Measurements from ENCODE around the gene ENPP1. TPM values are rescaled to one million over a fixed set of nuclear protein-coding genes. Genes with fewer than 3 reads are reported as not detected.
A peak's percentile ranks its signal among the peaks of the same experiment; 100 is the strongest.

Gene ENPP1
- total RNA-seq, 1 donor from 2014 or later: 34.8 TPM

GRCh38 chr6:131867744-131868143, 59.9 kb downstream of the ENPP1 start:
- Mint-ChIP-seq H3K4me3 (ENCODE audit: low read depth) (no peak overlapping the region), H3K9me3 (no peaks in the 10 kb centered on the region), H3K4me1 (ENCODE audit: low read depth) (peaks cover 4% of the 10 kb centered on the region), H3K36me3 (ENCODE audit: low read depth) (peaks cover 5% of the 10 kb centered on the region), H3K27me3 (ENCODE audit: low read depth) (peaks cover 2% of the 10 kb centered on the region), H3K27ac (no peak overlapping the region)
- intact Hi-C loops (cut with micrococcal nuclease): no loop called here
- DNase-seq (ENCODE audit: low spot score): no peak

- no peak for DNase-seq (ENCODE audit: low spot score)
Measured at GRCh38 chr6:131868836-131869235, 61.0 kb downstream of the ENPP1 start.

GRCh38 chr6:131875647-131876046, 67.8 kb downstream of the ENPP1 start:
- intact Hi-C loops (cut with micrococcal nuclease): no loop called here
- peaks cover 3% of the 10 kb centered on the region for H3K27me3 Mint-ChIP-seq (ENCODE audit: low read depth)
- DNase-seq (ENCODE audit: low spot score): no peak
- H3K27ac Mint-ChIP-seq: no peak overlapping the region
- H3K4me3 Mint-ChIP-seq (ENCODE audit: low read depth): no peak overlapping the region
- H3K36me3 Mint-ChIP-seq (ENCODE audit: low read depth): peaks cover 21% of the 10 kb centered on the region
- H3K9me3 Mint-ChIP-seq: no peaks in the 10 kb centered on the region
- H3K4me1 Mint-ChIP-seq (ENCODE audit: low read depth): peaks cover 2% of the 10 kb centered on the region

More at GRCh38 chr6:131868836-131869235, 61.0 kb downstream of the ENPP1 start:
- intact Hi-C loops (cut with micrococcal nuclease): no loop called here
- Mint-ChIP-seq H3K27me3 (ENCODE audit: low read depth) (peaks cover 1% of the 10 kb centered on the region), H3K4me1 (ENCODE audit: low read depth) (peaks cover 3% of the 10 kb centered on the region), H3K9me3 (no peaks in the 10 kb centered on the region), H3K4me3 (ENCODE audit: low read depth) (no peak overlapping the region), H3K27ac (no peak overlapping the region), H3K36me3 (ENCODE audit: low read depth) (peaks cover 2% of the 10 kb centered on the region)

GRCh38 chr6:131876545-131876944, 68.7 kb downstream of the ENPP1 start:
- Mint-ChIP-seq H3K4me3 (ENCODE audit: low read depth) (no peak overlapping the region), H3K9me3 (no peaks in the 10 kb centered on the region), H3K4me1 (ENCODE audit: low read depth) (peaks cover 3% of the 10 kb centered on the region), H3K27me3 (ENCODE audit: low read depth) (peaks cover 3% of the 10 kb centered on the region), H3K27ac (no peak overlapping the region), H3K36me3 (ENCODE audit: low read depth) (peaks cover 24% of the 10 kb centered on the region)
- intact Hi-C loops (cut with micrococcal nuclease): no loop called here
- DNase-seq (ENCODE audit: low spot score): no peak

- peaks cover 3% of the 10 kb centered on the region for H3K4me1 Mint-ChIP-seq (ENCODE audit: low read depth)
- no peaks in the 10 kb centered on the region for H3K9me3 Mint-ChIP-seq
- no peak overlapping the region for H3K4me3 Mint-ChIP-seq (ENCODE audit: low read depth)
- no peak for DNase-seq (ENCODE audit: low spot score)
- H3K36me3 Mint-ChIP-seq (ENCODE audit: low read depth): peaks cover 24% of the 10 kb centered on the region
- peaks cover 3% of the 10 kb centered on the region for H3K27me3 Mint-ChIP-seq (ENCODE audit: low read depth)
- H3K27ac Mint-ChIP-seq: no peak overlapping the region
- intact Hi-C loops (cut with micrococcal nuclease): no loop called here
Measured at GRCh38 chr6:131877999-131878789, 70.4 kb downstream of the ENPP1 start.

GRCh38 chr6:131883016-131883415, 75.2 kb downstream of the ENPP1 start:
- DNase-seq (ENCODE audit: low spot score): no peak
- Mint-ChIP-seq H3K27me3 (ENCODE audit: low read depth) (peaks cover 3% of the 10 kb centered on the region), H3K9me3 (no peaks in the 10 kb centered on the region), H3K4me1 (ENCODE audit: low read depth) (peaks cover 7% of the 10 kb centered on the region), H3K36me3 (ENCODE audit: low read depth) (peaks cover 23% of the 10 kb centered on the region), H3K27ac (no peak overlapping the region), H3K4me3 (ENCODE audit: low read depth) (no peak overlapping the region)
- intact Hi-C loops (cut with micrococcal nuclease): no loop called here

GRCh38 chr6:131885237-131885636, 77.4 kb downstream of the ENPP1 start:
- H3K4me1 Mint-ChIP-seq (ENCODE audit: low read depth): peaks cover 7% of the 10 kb centered on the region
- H3K36me3 Mint-ChIP-seq (ENCODE audit: low read depth): peaks cover 26% of the 10 kb centered on the region
- H3K4me3 Mint-ChIP-seq (ENCODE audit: low read depth): no peak overlapping the region
- H3K27ac Mint-ChIP-seq: no peak overlapping the region
- intact Hi-C loops (cut with micrococcal nuclease): no loop called here
- no peak for DNase-seq (ENCODE audit: low spot score)
- no peaks in the 10 kb centered on the region for H3K9me3 Mint-ChIP-seq
- no peaks in the 10 kb centered on the region for H3K27me3 Mint-ChIP-seq (ENCODE audit: low read depth)

- Mint-ChIP-seq H3K4me3 (ENCODE audit: low read depth) (no peak overlapping the region), H3K36me3 (ENCODE audit: low read depth) (peaks cover 25% of the 10 kb centered on the region), H3K27ac (no peak overlapping the region), H3K9me3 (no peaks in the 10 kb centered on the region), H3K27me3 (ENCODE audit: low read depth) (no peaks in the 10 kb centered on the region), H3K4me1 (ENCODE audit: low read depth) (peaks cover 4% of the 10 kb centered on the region)
- intact Hi-C loops (cut with micrococcal nuclease): no loop called here
- DNase-seq (ENCODE audit: low spot score): no peak
Measured at GRCh38 chr6:131886517-131886916, 78.7 kb downstream of the ENPP1 start.

GRCh38 chr6:131890091-131890490, 82.3 kb downstream of the ENPP1 start:
- H3K4me1 Mint-ChIP-seq (ENCODE audit: low read depth): peaks cover 16% of the 10 kb centered on the region
- DNase-seq (ENCODE audit: low spot score): no peak
- H3K4me3 Mint-ChIP-seq (ENCODE audit: low read depth): no peak overlapping the region
- H3K27ac Mint-ChIP-seq: no peak overlapping the region
- no peaks in the 10 kb centered on the region for H3K27me3 Mint-ChIP-seq (ENCODE audit: low read depth)
- intact Hi-C loops (cut with micrococcal nuclease): no loop called here
- H3K36me3 Mint-ChIP-seq (ENCODE audit: low read depth): peaks cover 28% of the 10 kb centered on the region
- no peaks in the 10 kb centered on the region for H3K9me3 Mint-ChIP-seq

GRCh38 chr6:131893198-131893597, 85.4 kb downstream of the ENPP1 start:
- Mint-ChIP-seq H3K27me3 (ENCODE audit: low read depth) (no peaks in the 10 kb centered on the region), H3K27ac (no peak overlapping the region), H3K4me1 (ENCODE audit: low read depth) (peaks cover 19% of the 10 kb centered on the region), H3K4me3 (ENCODE audit: low read depth) (no peak overlapping the region), H3K9me3 (peaks cover 9% of the 10 kb centered on the region), H3K36me3 (ENCODE audit: low read depth) (peaks cover 26% of the 10 kb centered on the region)
- no peak for DNase-seq (ENCODE audit: low spot score)
- intact Hi-C loops (cut with micrococcal nuclease): no loop called here

- intact Hi-C loops (cut with micrococcal nuclease): loop anchor here (1.0 kb wide), 2 partner anchors 16 to 209 kb away; no protein-coding TSS in a partner anchor
Measured at GRCh38 chr6:131894493-131895424, 86.9 kb downstream of the ENPP1 start.

GRCh38 chr6:131897050-131897435, 89.2 kb downstream of the ENPP1 start:
- H3K27ac Mint-ChIP-seq: no peak overlapping the region
- H3K36me3 Mint-ChIP-seq (ENCODE audit: low read depth): peaks cover 8% of the 10 kb centered on the region
- peaks cover 14% of the 10 kb centered on the region for H3K27me3 Mint-ChIP-seq (ENCODE audit: low read depth)
- H3K4me1 Mint-ChIP-seq (ENCODE audit: low read depth): peaks cover 23% of the 10 kb centered on the region
- intact Hi-C loops (cut with micrococcal nuclease): no loop called here
- H3K9me3 Mint-ChIP-seq: peaks cover 21% of the 10 kb centered on the region
- no peak overlapping the region for H3K4me3 Mint-ChIP-seq (ENCODE audit: low read depth)
- no peak for DNase-seq (ENCODE audit: low spot score)

More at GRCh38 chr6:131894493-131895424, 86.9 kb downstream of the ENPP1 start:
- Mint-ChIP-seq H3K4me1 (ENCODE audit: low read depth) (peaks cover 20% of the 10 kb centered on the region), H3K36me3 (ENCODE audit: low read depth) (peaks cover 14% of the 10 kb centered on the region), H3K27me3 (ENCODE audit: low read depth) (peaks cover 4% of the 10 kb centered on the region), H3K9me3 (peaks cover 21% of the 10 kb centered on the region), H3K27ac (peak overlapping the region; percentile 38), H3K4me3 (ENCODE audit: low read depth) (no peak overlapping the region)
- peak; percentile 16 for DNase-seq (ENCODE audit: low spot score)

GRCh38 chr6:131897621-131898020, 89.8 kb downstream of the ENPP1 start:
- Mint-ChIP-seq H3K9me3 (peaks cover 21% of the 10 kb centered on the region), H3K36me3 (ENCODE audit: low read depth) (peaks cover 7% of the 10 kb centered on the region), H3K27me3 (ENCODE audit: low read depth) (peaks cover 16% of the 10 kb centered on the region)

More at GRCh38 chr6:131897621-131898020, 89.8 kb downstream of the ENPP1 start:
- no peak overlapping the region for H3K27ac Mint-ChIP-seq
- no peak for DNase-seq (ENCODE audit: low spot score)
- H3K4me1 Mint-ChIP-seq (ENCODE audit: low read depth): peaks cover 23% of the 10 kb centered on the region
- intact Hi-C loops (cut with micrococcal nuclease): no loop called here
- H3K4me3 Mint-ChIP-seq (ENCODE audit: low read depth): no peak overlapping the region
